CD4-positive, alpha-beta T cell treated with Interleukin-10 for 1 hour (primary cell): ENCODE data around the gene ZDHHC1.
"Not testable (repeated sequence)": the region's sequence is repeated elsewhere in the genome, so short reads cannot be mapped to it uniquely, and the experiment has no call there.

Experiments used
- DNase-seq: peaks from one replicate; pipeline ENCODE4 v3.0.0-alpha.2; 2020

Gene ZDHHC1

DNA sequence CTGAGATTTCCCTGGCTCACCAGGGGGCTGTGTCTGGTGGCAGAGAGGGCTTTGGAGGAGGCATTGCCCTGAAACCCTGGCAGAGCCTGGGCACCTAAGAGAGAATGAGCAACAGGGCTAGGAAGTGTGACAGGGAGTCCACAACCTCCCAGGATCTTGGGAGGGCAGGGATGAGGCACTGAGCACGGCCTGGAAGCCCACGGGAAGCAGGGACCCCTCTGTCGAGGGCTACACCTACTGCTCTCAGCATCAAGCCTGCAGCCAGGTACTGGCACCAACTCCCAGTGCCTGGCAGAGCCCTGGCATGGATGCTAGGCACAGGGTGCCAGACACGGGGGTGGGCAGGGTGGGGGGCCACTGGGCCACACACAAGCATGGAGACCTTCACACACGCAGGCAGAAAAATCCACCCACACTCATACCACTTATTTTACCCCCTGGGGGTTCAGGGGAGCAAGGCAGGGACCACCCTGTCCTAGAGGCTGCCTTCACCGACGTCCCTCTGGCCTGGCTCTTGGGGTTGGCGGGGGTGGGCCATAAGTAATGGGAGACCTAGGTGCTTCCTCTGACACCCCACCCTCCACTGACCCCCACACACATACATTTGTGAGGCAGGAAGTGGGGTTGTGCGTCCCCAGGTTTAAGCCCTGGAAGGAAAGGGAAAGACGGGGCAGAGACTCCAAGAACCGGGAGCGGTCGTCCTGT lies 13.7 kb upstream of the ZDHHC1 start:
- no peak for DNase-seq

DNA sequence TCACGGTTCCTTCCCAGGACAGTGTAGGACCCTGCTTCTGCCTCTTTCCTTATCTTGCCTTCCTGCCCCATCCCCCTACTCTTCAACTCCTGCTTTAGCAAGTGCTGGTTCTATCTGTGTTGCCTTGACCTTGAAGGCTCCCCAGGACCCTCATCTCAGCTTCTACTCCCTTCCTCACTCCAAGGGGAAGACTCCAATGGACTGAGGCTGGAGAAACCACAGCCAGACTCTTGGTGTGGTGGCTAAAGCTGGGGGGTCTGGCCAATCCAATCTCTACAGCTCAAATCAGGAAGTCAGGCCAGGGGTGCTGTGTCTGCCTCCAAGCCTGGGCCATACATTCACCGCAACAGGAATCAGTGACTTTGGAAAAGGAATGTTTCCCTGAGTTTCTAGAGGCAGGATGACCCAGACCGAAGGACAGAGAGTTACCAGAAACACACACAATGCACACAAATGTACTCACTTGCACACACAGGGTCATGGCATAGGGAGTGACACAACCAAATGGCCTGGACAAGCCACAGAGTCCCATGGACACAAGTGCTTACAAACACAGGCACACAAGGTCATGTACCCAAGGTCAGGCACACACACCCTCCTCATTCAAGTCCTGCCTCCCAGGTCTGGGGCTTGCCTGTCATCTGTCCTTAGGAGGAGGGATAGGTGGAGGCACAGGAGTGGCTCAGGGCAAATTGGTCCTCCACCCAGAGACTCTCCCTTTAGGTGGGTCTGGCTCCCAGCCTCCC lies 12.9 kb upstream of the ZDHHC1 start:
- no peak for DNase-seq

DNA sequence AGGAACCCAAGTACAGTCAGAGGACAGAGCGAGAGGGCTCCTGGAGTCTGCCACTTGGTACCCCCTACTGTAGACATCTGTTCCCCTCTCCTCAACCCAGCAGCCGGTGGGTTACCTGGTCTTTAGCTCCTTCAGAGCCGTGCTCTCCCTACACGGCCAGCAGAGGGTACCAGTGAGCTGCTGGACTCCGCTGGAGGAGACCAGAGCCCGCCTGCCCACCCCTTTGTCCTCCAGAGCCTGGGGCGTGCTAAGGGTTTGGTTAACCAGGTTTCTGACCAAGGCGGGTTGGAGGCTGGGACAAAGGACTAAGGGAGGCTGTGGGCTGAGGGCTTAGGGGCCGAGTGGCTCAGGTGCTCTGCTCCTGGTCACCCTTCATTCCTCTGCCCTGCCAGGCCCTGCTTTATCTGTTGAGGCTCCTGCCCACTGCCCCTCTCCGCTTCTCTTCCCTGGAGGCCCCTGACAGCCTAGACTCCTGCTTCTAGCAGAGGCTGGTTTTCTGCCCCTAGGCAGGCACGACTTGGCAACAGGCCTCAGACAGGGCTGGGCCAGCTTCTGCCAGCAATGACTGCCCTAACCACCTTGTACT lies 12.0 kb upstream of the ZDHHC1 start:
- DNase-seq = peak; percentile 56

DNA sequence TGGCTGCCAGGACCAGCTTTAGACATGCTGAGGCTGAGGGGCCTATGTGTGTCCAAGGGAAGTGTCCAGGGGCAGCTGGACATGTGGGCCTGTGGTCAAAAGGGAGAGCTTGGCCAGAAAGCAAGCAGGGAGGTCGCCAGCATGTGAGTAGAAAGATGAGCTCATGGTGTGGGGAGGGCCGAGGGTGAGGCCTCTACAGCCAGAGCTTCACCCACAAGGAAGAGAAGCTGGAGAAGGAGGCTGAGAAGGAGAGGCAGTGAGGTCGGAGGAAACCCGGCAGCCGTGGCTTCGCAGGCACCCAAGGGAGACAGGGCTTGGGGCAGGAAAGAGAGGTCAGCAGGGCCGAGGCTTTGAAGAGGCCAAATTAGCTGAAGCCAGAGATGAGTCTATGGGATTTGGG lies 10.7 kb upstream of the ZDHHC1 start:
- DNase-seq = no peak

DNA sequence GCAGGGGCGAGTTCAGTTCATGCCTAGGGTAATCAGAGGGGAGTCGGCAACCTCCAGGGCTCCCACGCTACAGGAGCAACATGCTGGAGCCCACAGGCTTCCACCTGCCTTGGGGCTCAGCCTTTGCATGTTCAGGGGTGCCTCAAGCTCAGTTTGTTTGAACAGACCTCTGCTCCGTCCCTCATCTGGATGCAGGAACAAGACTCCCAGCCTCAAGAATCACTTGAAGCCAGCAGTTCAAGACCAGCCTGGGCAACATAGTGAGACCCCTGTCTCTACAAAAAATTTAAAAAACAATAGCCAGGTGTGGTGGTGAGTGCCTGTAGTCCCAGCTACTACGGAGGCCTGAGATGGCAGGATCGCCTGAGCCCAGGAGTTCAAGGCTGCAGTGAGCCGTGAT lies 9.7 kb upstream of the ZDHHC1 start:
- DNase-seq = no peak

DNA sequence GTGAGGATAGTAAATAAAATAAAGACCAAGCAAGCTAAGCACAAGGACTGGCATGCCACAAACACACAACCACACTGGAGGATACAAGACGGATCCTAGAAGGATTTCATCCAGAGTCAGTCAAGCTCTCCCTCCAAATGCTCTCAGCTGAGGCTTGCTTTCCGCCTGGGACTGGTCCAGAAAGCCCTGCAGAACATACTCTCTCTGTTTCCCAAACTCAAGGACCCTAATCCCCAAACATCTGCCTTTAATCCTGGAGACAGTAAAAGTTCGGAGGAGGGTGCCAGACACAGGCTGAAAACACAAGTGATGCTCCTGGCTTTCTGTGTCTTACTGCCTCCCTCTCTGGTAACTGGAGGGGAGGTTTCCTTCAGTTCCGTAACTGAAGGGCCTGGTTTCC lies 9.3 kb upstream of the ZDHHC1 start:
- no peak for DNase-seq

DNA sequence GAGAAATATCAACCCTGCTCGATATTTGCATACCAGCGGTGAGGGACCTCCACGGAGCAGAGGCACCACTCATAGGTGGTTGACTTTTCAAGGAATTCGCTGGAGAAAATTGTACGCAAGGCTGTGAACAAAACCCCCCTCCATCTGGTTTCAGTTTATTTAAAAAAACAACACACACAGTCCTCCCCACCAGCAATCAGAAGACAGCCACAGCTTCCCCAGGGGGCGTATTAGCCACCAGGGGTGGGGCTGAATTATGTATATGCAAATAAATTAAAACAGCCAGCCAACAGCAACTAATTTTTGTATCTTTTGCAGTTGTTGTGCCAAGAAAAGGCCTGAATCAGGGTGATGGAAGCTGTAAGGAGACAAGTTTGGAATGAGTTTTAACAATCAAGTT lies 8.8 kb upstream of the ZDHHC1 start:
- no peak for DNase-seq

GRCh38 chr16:67424261-67424615 lies 8.0 kb upstream of the ZDHHC1 start:
- DNase-seq = no peak

DNA sequence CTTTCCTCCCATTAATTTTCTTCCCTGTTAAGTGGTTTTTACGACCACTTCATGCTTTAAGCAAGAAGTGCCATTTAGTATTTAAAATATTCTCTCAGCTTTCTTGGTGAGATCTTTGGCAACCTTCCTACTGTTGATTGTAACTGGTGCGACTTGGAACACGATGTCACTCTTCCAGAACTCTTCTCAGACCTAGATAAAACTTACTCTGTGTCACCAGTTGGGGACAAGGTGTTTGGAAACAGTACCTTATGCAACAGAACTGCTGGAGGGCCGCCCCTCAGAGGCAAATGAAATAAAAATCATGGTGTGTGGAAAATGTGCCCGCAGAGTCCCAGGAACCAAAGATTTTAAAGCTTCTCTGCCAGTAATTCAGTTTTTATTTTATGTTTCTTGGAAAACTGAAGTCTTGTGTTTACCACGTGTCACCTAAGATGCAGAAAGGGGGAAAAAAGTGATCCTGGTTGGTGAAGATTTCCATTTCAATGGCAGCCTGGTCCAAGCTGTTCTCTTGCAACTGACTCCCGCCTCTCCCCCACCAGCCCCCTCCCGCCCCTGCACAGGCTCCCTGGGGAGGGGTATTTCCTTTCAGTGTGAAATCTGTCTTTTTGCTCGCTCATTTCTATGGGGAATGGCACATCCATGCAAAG lies 7.5 kb upstream of the ZDHHC1 start:
- DNase-seq = no peak

- DNase-seq = no peak
Measured at GRCh38 chr16:67423015-67423414, 6.7 kb upstream of the ZDHHC1 start.

DNA sequence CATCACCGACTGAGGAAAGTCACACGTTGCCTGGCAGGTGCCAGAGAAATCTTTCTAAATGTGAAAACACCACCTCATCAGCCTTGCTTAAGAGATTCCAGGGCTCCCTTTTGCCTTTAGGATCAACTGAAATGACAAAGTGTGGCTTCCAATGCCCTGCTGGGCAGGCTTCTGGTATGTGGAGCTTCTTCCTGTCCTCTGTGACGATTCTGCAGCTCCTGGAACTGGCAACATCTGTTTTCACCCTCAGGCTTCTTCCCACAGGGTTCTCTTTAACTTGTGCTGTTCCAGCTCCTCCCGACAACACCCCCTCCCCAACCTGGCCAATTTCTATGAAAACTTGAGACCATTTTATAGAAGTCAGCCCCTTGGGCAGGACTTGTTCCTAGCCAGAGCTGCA lies 4.8 kb upstream of the ZDHHC1 start:
- no peak for DNase-seq

- no peak for DNase-seq
Measured at GRCh38 chr16:67419931-67420330, 3.7 kb upstream of the ZDHHC1 start.

- no peak for DNase-seq
Measured at GRCh38 chr16:67419502-67419901, 3.2 kb upstream of the ZDHHC1 start.

GRCh38 chr16:67417333-67418061 lies 1.2 kb upstream of the ZDHHC1 start:
- no peak for DNase-seq

DNA sequence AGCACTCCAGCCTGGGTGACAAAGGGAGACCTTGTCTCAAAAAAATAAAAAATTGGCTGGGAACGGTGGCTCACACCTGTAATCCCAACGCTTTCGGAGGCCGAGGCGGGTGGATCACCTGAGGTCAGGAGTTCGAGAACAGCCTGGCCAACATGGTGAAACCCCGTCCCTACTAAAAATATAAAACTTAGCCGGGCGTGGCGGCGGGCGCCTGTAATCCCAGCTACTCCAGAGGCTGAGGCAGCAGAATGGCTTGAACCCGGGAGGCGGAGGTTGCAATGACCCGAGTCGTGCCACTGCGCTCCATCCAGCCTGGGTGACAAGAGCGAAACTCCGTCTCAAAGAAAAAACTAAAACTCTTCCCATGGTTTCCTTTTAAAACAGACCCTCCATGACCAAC lies 856 bp downstream of the ZDHHC1 start:
- not testable (repeated sequence) for DNase-seq

- no peak for DNase-seq
Measured at GRCh38 chr16:67413978-67414911, 2.0 kb downstream of the ZDHHC1 start.

GRCh38 chr16:67412294-67412693 lies 4.0 kb downstream of the ZDHHC1 start:
- DNase-seq = no peak

DNA sequence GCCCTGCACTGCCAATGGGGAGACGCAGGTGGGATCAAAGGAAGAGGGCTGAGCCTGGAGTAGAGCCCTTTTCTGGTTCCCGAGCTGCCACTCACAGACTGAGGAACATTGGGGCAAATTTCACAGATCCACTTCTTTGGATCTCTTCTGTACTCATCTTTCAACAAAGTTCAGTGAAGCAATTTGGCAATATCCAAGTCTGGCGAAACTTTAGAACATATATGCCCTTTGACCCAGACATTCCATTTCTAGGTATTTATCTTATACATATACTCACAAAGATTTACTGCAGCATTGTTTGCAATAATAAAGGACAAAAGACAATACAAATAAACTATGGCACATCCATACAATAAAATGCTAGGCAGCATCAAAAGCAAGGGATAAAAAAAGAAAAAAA lies 4.9 kb downstream of the ZDHHC1 start:
- no peak for DNase-seq

- no peak for DNase-seq
Measured at GRCh38 chr16:67409631-67410030, 6.6 kb downstream of the ZDHHC1 start.

- no peak for DNase-seq
Measured at GRCh38 chr16:67407788-67408452, 8.4 kb downstream of the ZDHHC1 start.

DNA sequence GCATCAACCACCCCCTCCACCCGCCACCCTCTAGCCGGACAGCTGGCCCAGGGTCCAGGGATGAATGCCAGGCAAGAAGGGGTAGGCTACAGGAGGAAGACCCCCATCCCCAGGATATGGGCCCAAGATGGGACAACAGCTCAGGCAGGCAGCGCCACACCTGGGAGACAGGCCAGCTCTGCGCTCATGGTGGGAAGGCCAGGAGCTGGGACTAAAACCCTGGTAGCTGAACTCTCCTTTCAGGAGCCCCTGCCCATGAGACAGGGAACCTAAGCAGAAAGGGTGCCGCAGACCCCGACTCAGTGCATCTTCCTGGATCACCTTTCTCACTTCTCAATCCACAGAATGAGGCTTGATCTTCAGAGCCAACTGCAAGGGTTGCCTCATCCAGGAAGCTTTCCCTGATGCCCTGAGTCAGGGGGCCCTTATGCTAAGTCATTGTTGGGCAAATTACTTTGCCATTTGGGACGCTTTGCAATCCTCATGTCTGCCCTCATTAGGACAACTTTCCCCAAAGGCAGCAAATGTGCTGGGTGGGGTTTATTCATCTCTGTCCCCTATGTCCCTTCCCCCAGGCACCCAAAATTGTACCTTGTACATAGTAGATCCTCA lies 9.0 kb downstream of the ZDHHC1 start:
- no peak for DNase-seq
